Measurements from ENCODE around the gene BBS9. TPM values are rescaled to one million over a fixed set of nuclear protein-coding genes. Genes with fewer than 3 reads are reported as not detected.
"Not testable (repeated sequence)": the region's sequence is repeated elsewhere in the genome, so short reads cannot be mapped to it uniquely, and the experiment has no call there.

Gene BBS9
- total RNA-seq, 1 donor from 2014 or later, result 19.6 TPM

DNA sequence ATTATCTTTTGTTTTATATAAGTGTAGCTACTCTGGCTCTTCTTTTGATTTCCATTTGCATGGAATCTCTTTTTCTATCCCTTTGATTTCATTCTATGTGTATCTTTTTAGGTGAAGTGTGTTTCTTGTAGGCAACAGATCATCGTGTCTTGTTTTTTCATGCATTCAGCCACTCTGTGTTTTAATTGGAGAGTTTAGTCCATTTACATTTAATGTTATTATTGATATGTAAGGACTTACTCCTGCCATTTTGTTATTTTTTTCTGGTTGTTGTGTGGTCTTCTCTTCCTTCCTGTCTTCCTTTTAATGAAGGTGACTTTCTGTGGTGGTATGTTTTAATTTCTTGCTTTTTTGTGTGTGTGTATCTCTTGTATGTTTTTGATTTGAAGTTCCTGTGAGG is 81.6 kb downstream of the BBS9 start:
- Histone ChIP-seq H3K36me3 (no peaks in the 10 kb centered on the region), H3K4me1 (no peaks in the 10 kb centered on the region), H3K9me3 (no peaks in the 10 kb centered on the region), H3K27ac (no peak overlapping the region), H3K27me3 (no peaks in the 10 kb centered on the region), H3K4me3 (no peak overlapping the region)
- ATAC-seq (no peak), DNase-seq (no peak)
- TF ChIP-seq, protein P1, sequence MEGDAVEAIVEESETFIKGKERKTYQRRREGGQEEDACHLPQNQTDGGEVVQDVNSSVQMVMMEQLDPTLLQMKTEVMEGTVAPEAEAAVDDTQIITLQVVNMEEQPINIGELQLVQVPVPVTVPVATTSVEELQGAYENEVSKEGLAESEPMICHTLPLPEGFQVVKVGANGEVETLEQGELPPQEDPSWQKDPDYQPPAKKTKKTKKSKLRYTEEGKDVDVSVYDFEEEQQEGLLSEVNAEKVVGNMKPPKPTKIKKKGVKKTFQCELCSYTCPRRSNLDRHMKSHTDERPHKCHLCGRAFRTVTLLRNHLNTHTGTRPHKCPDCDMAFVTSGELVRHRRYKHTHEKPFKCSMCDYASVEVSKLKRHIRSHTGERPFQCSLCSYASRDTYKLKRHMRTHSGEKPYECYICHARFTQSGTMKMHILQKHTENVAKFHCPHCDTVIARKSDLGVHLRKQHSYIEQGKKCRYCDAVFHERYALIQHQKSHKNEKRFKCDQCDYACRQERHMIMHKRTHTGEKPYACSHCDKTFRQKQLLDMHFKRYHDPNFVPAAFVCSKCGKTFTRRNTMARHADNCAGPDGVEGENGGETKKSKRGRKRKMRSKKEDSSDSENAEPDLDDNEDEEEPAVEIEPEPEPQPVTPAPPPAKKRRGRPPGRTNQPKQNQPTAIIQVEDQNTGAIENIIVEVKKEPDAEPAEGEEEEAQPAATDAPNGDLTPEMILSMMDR (IDR thresholded peaks at IDR 0.05), result no peak
- intact Hi-C loops (cut with DNase I), result no loop called here

DNA sequence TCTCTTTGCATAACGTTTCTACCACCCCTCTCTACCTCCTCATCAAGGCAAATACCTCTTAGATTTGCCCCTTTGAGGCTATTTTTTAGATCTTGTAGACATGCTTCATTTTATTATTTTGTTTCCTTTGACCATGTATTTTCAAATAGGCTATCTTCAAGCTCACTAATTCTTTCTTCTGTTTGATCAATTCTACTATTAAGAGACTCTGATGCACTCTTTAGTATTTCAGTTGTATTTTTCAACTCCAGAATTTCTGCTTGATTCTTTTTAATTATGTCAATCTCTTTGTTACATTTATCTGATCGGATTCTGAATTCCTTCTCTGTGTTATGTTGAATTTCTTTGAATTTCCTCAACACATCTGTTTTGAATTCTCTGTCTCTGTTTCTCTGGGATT is 82.8 kb downstream of the BBS9 start:
- no peaks in the 10 kb centered on the region for H3K4me1 ChIP-seq
- DNase-seq, result no peak
- TF ChIP-seq, protein P1 (IDR thresholded peaks at IDR 0.05), result no peak
- H3K9me3 ChIP-seq, result no peaks in the 10 kb centered on the region
- H3K27ac ChIP-seq, result no peak overlapping the region
- no peak for ATAC-seq
- H3K27me3 ChIP-seq, result no peaks in the 10 kb centered on the region
- H3K4me3 ChIP-seq, result no peak overlapping the region
- intact Hi-C loops (cut with DNase I), result no loop called here
- H3K36me3 ChIP-seq, result no peaks in the 10 kb centered on the region

DNA sequence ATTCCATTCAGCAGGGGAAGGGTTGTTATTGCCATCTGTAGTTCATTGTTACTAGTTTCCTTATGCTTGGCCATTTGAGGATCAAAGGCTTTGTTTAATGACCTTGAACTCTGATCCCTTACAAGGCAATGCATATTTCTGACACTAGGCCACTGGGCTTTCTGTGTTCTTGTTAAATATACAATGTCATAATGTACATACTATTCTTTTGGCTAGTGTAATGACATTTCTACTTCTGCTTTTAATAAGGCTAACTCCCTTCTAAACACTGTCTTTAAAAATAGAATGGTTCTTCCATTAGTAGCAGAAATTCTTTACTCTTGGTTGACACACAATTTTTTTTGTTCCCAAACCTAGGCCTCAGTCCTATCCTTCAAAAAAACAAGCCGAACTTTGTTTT is 86.6 kb downstream of the BBS9 start:
- H3K4me3 ChIP-seq, result no peak overlapping the region
- TF ChIP-seq, protein P1 (IDR thresholded peaks at IDR 0.05), result no peak
- ATAC-seq (no peak), DNase-seq (no peak)
- intact Hi-C loops (cut with DNase I), result no loop called here
- no peak overlapping the region for H3K27ac ChIP-seq
- H3K9me3 ChIP-seq, result no peaks in the 10 kb centered on the region
- H3K4me1 ChIP-seq, result no peaks in the 10 kb centered on the region
- no peaks in the 10 kb centered on the region for H3K27me3 ChIP-seq
- no peaks in the 10 kb centered on the region for H3K36me3 ChIP-seq

DNA sequence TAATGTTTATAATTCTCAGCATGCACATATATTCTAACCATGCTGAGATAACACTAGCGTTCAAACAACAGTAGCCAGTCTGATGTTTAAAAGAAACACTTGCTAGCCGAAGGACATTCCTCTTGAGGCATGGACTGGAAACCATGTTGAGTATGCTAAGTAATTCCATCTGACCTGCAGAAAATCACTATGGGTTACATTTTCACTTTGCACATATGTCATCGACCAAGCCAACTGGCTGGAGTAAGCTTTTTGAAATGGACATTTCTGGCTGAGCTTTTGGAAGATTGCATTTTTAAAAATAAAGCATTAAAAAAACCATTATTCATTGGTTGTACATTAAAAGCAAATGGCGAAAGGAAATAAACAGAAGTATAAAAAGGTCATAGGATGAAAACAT is 88.2 kb downstream of the BBS9 start:
- H3K4me3 ChIP-seq, result no peak overlapping the region
- DNase-seq (no peak), ATAC-seq (no peak)
- H3K9me3 ChIP-seq, result no peaks in the 10 kb centered on the region
- H3K27me3 ChIP-seq, result no peaks in the 10 kb centered on the region
- no peak overlapping the region for H3K27ac ChIP-seq
- TF ChIP-seq, protein P1 (IDR thresholded peaks at IDR 0.05), result no peak
- no peaks in the 10 kb centered on the region for H3K4me1 ChIP-seq
- intact Hi-C loops (cut with DNase I), result no loop called here
- H3K36me3 ChIP-seq, result no peaks in the 10 kb centered on the region

DNA sequence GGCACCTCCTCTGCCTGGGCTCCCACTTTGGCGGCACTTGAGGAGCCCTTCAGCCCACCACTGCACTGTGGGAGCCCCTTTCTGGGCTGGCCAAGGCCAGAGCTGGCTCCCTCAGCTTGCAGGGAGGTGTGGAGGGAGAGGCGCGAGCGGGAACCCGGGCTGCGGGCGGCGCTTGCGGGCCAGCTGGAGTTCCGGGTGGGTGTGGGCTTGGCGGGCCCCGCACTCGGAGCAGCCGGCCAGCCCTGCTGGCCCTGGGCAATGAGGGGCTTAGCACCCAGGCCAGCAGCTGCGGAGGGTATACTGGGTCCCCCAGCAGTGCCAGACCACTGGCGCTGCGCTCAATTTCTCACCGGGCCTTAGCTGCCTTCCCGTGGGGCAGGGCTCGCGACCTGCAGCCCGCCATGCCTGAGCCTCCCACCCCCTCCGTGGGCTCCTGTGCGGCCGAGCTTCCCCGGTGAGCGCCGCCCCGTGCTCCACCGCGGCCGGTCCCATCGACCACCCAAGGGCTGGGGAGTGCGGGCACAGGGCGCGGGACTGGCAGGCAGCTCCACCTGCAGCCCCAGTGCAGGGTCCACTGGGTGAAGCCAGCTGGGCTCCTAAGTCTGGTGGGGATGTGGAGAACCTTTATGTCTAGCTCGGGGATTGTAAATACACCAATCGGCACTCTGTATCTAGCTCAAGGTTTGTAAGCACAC is 89.6 kb downstream of the BBS9 start:
- H3K27me3 ChIP-seq; ATAC-seq; H3K27ac ChIP-seq; H3K36me3 ChIP-seq; DNase-seq; intact Hi-C loops (cut with DNase I); H3K4me3 ChIP-seq; H3K9me3 ChIP-seq; H3K4me1 ChIP-seq: not testable (repeated sequence)

DNA sequence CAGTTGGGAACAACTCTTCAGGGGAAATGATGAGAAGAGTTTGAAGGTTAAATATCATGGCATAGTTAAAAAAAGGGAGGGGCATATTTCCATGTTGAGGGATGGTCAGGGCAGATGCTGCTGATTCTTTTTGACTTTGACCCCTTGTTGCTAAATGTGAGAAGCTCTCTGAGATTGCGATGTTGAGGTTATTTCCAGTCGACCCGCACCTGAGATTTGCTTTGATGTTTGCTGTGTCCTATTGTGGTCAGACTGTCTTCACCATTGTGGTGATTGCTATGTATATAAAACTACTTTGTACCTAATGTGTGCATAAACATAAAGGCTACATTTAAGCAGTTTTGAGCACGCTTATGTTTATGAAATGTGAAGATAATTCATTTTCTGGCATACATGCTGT is 90.9 kb downstream of the BBS9 start:
- DNase-seq (no peak), ATAC-seq (no peak)
- Histone ChIP-seq H3K27ac (no peak overlapping the region), H3K4me3 (no peak overlapping the region), H3K9me3 (no peaks in the 10 kb centered on the region), H3K36me3 (no peaks in the 10 kb centered on the region), H3K4me1 (no peaks in the 10 kb centered on the region), H3K27me3 (no peaks in the 10 kb centered on the region)
- TF ChIP-seq, protein P1 (IDR thresholded peaks at IDR 0.05), result no peak
- intact Hi-C loops (cut with DNase I), result no loop called here
